ENCODE results near the gene ZNG1E.
"Not testable (repeated sequence)": the region's sequence is repeated elsewhere in the genome, so short reads cannot be mapped to it uniquely, and the experiment has no call there.

The ZNG1E gene

DNA sequence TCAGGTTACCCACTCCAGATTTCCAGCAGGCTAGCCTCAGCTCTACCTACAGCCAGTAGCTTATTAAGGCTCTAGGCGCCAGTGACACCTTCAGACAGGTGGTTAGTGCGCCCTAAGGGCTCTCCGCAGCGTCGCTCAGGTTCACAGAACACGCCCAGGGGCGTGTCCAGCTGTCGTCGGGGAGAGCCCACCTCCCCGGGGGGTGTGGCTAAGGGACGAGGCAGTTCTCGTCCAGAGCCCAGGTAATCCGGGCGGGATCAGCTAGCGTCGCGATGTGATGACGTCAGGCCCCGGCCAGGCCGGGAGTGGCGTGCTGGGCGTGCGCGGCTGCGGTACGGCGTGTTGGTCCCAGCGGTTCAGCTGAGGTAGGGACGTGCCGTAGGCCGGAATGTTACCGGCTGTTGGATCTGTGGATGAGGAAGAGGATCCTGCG, at the start of gene ZNG1E:
Gene ZNG1E (plus strand): TSS at position 340 of the 433 bp plus-strand sequence. CDS start 49 bp downstream, at position 389.
- DNase-seq: peak; percentile 83

DNA sequence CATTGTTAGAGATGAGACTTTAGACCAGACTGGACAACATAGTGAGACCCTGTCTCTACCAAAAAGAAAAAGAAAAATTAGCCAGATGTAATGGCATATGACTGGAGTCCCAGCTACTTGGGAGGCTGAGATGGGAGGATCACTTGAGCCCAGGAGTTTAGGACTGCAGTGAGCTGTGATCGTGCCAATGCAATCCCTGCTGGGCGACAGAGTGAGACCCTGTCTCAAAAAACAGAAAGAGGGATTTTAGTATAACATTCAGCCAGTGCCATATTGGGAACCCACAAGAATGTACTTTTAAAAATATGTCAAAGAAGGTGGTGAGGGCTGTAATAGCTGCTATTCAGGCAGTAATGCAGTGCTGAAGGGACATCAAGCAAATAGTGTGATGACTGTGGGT, 2.1 kb upstream of the ZNG1E start:
- not testable (repeated sequence) for DNase-seq

DNA sequence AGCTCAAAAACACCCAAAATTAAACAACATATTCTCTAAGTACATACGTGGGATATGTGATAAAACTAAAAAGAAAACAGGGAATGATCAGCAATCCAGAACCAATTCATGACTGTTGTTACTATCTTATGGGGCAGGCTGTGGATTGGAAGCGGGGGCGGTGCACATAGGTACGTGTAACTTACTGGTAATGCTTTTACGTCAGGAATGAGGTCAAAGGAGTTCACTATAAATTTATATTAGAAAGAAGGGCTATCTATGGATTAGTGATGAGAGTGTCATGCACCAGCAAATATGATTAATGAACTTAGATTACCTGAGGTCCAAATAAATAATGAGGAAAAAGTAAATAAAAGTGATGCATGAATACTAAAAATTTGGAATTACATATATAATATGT, 710 bp upstream of the ZNG1E start:
- not testable (repeated sequence) for DNase-seq

DNA sequence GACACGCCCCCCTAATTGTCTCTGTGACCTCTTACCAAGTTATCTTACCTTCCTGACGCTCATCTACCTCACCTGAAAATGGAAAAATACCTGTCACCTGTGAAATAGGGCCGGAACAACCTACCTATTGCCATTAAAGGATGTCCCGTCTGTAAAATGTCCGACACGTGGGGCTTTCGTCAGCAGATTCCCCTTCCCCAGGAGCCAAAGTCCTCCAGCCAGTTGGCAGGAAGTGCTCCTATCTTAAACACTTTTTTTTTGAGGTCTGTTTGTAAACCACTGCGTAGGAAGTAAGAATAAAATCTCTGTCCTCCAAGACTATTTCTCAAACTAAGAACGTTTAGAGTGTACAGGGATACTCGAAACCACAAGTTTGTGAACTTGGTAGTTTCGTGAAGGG, 661 bp downstream of the ZNG1E start:
- DNase-seq: peak; percentile 52

DNA sequence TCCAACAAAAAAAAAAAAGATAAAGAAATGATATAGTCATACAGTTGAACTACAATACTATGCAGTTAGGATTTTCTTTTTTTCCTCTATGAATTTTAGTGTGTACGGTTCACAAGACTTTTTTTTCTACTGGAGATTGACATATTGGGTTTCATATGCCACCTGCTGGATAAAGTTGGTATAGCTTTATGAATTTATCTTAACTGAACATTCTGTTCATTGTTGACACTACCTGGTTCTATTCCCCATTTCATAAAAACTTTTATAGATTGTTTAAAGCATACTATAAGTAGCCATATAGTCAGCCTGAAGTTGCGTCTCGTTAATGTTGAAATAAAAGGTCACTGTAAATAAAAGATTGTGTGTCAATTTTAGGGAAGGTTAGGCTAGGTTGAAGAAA, 2.8 kb downstream of the ZNG1E start:
- not testable (repeated sequence) for DNase-seq

DNA sequence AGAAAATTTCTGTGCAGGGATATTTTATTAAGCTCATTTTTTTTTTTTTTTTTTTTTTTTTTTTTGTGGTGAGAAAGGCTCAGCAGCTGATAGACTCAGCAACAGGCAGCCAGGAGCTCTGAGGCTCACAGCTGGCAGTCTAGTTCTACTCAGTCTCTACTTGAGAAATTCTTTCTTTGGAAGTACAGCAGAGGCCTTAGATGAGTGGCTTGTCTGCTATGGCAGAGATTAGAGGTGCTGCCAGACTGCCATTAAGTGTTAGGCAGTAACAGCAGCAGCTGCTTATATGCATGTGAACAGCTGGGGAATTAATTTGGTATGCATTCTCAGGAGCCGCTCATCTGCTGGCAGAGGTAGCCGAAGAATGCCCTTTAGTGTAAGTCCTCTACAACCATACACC, 27.8 kb downstream of the ZNG1E start:
- DNase-seq: not testable (repeated sequence)

DNA sequence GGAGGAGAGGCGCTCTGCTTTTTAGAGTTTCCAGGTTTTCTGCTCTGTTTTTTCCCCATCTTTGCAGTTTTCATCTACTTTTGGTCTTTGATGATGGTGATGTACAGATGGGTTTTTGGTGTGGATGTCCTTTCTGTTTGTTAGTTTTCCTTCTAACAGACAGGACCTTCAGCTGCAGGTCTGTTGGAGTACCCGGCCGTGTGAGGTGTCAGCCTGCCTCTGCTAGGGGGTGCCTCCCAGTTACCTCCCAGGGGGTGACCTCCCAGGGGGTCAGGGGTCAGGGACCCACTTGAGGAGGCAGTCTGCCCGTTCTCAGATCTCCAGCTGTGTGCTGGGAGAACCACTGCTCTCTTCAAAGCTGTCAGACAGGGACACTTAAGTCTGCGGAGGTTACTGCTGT, 38.7 kb downstream of the ZNG1E start:
- not testable (repeated sequence) for DNase-seq

DNA sequence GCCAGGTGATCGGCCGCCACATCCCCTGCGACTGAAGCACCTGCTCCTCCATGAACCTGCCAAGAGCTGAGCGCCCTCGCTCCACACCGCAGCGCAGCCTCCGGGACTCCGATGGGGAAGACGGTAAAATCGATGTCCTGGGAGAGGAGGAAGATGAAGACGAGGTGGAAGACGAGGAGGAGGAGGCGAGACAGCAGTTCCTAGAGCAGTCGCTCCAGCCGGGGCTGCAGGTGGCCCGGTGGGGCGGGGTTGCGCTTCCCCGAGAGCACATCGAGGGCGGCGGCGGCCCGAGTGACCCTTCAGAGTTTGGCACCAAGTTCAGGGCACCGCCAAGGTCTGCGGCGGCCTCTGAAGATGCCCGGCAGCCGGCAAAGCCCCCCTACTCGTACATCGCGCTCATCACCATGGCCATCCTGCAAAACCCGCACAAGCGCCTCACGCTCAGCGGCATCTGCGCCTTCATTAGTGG, 61.4 kb downstream of the ZNG1E start, which contains the start of gene FOXD4L4:
Gene FOXD4L4 (plus strand): TSS at position 51 of the 469 bp plus-strand sequence. CDS start 0 bp downstream, at position 51.
- DNase-seq: not testable (repeated sequence)

DNA sequence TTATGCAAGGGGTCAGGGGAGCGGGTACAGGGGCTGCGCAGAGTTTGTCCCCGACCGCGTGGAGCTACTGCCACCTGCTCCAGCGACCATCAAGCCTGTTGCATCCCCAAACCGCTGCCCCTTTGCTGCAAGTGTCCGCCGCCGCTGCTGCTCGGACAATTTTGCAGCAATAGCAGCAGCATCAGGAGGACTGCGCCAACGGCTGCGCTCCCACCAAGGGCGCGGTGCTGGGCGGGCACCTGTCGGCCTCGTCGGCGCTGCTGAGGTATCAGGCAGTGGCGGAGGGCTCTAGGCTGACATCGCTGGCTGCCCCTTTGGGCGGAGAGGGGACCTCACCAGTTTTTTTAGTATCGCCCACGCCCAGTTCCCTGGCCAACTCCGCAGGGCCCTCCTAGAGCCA, 62.4 kb downstream of the ZNG1E start:
- DNase-seq: not testable (repeated sequence)

Measured in CD4-positive, alpha-beta T cell treated with Interleukin-12 subunit alpha and Interleukin-12 subunit beta, for 1 hour (primary cell).